Hematopoietic multipotent progenitor cell treated with erythropoietin and hydrocortisone succinate and interleukin-3 and kit ligand, for 4 days (in vitro differentiated cells): ENCODE measurements around the gene CS.
"Not testable (repeated sequence)": the region's sequence is repeated elsewhere in the genome, so short reads cannot be mapped to it uniquely, and the experiment has no call there.

Experiments
- DNase-seq: peaks from one replicate; pipeline ENCODE4 v3.0.0-alpha.2; 2015

The CS gene

DNA sequence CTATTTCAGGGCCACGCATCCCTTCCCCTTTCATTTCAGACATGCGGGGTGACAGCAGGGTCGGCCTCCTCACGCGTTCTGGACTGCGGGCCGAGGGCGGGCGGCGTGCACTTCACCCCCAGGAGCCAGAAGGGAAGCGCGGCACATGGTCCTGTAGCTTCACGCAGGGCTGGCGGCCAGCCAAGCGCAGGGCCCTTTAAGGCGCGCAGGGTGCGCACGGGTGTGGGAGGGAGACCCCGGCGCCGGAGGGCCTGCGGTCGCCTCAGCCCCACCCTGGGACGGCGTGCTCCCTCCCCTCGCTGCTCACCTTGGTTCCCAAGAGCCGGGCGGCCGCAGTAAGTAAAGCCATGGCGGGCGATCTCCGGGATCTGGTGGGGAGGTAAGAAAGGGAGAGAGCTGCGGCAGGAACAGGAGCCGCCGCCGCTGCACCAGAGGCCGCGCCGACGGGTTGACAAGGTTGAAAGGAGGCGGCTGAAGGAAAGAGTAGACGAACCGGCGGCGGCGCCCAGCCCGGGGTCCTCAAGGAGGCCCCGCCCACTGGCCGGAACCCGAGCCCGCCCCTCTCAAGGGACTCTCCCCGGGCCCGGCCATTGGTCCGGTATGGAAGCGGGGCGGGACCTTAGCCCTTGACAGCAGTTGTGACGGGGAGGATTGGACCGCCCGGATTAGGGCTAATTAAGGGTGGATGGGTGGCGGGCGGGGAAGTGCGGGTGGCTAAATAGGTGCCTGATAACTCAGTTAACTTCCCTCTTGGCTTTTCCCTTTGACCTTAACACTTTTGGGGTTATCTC lies at the start of gene CS:
Gene CS (minus strand): TSS at position 478 of the 791 bp plus-strand sequence. CDS start 129 bp downstream, at position 349.
- peak; percentile 100 for DNase-seq

DNA sequence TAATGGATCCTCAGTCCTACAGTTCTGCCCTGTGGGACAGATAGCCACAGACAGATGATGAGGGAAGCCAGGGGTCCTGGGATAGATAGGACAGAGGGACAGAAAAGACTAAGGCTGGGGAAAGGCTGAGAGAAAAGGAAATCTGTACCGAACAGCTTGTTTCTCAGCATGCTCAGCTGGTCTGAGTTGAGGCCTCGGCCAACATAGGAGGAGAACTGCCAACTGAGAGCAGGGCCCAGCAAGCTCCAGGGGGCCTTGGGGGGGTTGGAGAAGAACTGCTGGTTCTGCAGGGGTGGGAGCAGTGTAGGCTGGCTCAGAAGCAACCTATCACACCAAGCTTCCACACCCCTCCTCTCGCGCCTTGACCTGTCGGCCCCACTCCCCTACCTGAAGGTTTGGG lies 48.6 kb upstream of the CS start:
- DNase-seq, result no peak

DNA sequence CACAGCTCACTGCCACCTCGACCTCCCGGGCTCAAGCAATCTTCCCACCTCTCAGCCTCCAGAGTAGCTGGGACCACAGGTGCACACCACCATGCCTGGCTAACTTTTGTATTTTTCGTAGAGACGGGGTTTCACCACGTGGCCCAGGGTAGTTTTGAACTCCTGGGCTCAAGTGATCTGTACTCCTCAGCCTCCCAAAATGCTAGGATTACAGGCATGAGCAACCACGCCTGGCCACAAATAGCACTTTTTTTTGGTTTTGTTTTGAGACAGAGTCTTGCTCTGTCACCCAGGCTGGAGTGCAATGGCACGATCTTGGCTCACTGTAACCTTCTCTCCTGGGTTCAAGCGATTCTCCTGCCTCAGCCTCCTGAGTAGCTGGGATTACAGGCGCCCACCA lies 47.1 kb upstream of the CS start:
- DNase-seq, result not testable (repeated sequence)

DNA sequence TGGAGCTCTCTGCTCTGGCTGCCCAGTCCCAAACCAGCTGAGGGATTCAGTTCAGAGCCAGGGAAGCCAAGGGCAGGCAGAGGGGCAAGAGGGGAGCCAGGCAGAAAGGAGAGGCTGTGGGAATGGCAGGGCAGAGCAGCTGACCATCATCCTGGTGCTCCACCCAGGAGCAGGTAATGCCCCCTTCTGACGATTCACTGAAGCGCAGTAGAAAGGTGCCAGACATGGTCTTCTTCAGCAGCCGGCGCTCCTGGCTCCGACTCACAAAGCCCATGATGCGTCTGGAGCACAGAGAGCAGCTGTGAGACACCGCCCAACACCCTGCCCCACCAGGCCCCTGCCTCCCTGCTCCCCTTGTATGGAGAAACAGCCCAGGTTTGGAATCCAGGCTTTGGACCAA lies 46.5 kb upstream of the CS start:
- DNase-seq, result no peak

DNA sequence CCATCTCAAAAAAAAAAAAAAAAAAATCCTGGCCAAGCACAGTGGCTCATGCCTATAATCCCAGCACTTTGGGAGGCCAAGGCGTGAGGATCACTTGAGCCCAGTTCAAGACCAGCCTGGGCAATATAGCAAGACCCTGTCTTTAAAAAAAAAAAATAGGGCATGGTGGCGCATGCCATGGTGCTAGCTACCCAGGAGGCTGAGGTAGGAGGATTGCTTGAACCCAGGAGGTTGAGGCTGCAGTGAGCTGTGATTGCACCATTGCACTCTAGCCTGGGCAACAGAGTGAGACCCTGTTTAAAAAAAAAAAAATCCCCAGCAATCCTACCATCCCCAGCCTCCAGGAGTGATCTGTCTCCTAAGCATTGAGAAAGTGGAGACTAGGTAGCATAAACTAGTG lies 42.2 kb upstream of the CS start:
- not testable (repeated sequence) for DNase-seq

DNA sequence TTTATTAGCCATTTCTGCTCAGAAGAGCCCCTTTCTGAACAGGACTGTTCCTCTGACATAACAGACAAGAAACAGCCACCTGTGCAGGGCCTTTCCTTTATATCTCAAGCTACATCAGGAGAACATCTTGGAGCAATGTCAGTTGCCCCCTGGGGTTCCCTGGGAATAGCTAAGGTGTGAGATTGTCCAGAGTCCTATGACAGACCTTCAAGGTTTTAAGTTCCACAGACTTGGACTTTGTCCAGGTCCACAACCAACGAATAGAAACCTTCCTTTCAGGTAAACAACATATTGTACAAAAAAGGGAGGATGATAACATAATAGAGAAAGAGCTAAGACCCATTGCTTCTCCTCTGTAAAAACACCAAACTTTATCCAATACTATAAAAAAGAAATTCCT lies 41.5 kb upstream of the CS start:
- DNase-seq, result no peak

DNA sequence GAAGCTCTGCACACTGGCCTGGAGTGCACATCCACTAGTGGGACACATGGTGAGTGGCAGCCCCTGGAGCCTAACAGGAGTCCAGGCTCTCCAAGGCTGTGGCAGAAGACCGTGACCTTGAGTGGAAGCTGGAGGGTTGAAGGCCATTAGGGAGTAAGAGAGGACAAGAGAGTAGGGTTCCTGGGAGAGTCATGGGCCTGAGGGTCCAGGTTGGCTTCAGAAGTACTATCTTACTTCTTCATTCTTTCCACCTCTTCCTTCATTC lies 39.0 kb upstream of the CS start:
- DNase-seq, result no peak

DNA sequence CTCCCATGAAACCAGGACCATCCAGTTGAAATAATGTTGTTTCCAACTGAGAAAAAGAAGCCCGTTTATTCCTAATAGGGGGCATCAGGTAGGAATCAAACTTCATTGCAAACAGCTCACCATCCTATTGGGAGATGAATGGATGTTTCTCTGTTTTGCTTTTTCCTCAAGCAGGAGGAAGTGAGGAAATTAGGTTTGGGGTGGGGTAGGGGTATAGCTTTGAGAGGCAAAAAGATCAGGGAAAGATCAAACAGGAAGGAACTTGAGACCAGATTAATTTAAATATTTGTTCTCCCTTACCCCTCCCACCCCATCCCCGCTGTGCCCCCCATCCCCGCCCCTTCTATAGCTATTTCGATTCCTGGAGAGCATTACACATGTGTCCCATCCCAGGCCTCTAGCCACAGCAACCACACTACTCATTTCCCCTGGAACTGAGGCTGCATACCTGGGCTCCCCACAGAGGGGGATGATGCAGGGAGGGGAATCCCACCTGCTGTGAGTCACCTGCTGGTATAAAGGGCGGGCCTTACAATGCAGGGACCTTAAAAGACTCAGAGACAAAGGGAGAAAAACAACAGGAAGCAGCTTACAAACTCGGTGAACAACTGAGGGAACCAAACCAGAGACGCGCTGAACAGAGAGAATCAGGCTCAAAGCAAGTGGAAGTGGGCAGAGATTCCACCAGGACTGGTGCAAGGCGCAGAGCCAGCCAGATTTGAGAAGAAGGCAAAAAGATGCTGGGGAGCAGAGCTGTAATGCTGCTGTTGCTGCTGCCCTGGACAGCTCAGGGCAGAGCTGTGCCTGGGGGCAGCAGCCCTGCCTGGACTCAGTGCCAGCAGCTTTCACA lies 38.4 kb upstream of the CS start, which contains the start of gene IL23A:
Gene IL23A (plus strand): TSS at position 577 of the 850 bp plus-strand sequence. CDS start 161 bp downstream, at position 738.
- no peak for DNase-seq

DNA sequence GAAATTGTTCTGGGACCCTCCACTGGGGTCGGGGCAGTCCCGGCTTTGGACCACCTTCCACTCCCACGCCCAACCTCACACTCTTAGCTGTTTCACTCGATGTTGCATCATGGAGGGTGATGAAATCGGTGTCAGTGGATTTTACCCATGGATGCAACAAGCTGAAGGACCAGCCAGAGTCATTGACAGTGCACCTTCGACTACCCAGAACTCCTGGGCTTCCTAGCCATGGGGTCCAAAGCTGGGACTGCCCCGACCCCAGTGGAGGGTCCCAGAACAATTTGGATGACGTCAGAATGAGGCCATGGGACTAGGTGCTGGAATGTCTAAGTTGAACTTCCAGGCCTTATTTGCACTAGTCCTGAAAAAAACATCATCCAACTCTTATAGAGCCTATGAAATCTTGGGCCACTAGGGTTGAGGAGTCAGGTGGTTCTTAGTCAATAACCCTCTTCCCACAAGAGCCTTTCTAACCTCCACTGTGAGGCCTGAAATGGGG lies 37.7 kb upstream of the CS start:
- DNase-seq, result no peak

DNA sequence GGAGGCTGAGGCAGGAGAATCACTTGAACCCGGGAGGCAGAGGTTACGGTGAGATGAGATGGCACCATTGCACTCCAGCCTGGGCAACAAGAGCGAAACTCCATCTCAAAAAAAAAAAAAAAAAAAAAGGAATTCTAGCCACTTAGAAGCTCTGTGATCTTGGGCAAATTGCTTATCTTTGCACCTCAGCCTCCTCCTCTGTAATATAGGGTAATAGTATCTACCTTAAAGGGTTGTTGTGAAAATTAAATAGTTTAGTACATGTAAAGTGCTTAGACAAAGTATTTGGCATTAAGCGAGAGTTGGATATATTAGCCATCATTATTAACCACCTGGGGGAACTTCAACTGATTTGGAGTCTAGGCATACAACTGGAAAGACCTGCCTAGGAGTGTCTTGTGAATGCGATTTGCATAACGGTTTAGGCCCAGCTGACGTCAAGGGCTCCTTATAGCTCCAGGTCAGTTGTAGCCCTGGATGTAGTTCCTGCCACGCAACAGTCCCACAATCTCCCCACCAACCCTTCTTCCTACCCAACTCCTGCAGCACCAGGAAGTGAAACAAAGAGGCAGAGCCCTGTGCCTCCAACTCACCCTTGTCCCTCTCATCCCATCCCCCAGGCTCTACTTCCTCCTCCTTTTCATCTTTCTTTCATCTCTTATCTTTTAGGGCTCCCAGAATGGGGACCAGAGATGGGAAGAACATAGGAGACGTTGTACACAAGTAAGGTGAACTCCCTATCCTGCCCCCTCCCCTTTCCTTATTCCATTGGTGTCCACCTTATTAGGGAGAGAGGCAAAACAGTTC lies 36.4 kb upstream of the CS start:
- DNase-seq, result no peak

DNA sequence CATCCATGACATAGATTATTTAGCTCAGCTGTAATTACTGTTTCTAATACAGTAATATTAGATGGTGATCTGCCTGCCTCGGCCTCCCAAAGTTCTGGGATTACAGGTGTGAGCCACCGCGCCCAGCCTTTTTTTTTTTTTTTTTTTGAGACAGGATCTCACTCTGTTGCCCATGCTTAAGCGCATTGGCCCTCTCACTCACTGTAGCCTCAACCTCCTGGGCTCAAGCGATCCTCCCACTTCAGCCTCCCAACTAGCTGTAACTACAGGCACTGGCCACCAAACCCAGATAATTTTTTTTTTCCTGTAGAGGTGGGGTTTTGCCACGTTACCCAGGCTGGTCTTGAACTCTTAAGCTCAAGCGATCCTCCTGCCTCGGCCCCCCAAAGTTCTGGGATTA lies 35.4 kb upstream of the CS start:
- not testable (repeated sequence) for DNase-seq

DNA sequence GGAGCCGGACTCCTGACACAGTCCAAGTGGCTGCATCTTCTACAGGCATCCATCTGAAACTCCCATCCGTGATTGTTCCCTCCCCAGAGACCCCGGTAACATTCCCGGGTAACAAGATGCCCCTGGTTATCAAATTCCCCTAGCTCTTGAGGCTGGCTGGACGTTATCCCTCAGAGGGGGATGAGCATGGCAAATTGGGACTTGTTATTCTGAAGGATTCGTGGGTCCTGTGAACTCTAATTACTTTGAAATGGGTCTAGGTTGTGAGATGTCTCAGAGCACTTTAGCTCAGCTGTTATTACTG lies 34.3 kb upstream of the CS start:
- no peak for DNase-seq

DNA sequence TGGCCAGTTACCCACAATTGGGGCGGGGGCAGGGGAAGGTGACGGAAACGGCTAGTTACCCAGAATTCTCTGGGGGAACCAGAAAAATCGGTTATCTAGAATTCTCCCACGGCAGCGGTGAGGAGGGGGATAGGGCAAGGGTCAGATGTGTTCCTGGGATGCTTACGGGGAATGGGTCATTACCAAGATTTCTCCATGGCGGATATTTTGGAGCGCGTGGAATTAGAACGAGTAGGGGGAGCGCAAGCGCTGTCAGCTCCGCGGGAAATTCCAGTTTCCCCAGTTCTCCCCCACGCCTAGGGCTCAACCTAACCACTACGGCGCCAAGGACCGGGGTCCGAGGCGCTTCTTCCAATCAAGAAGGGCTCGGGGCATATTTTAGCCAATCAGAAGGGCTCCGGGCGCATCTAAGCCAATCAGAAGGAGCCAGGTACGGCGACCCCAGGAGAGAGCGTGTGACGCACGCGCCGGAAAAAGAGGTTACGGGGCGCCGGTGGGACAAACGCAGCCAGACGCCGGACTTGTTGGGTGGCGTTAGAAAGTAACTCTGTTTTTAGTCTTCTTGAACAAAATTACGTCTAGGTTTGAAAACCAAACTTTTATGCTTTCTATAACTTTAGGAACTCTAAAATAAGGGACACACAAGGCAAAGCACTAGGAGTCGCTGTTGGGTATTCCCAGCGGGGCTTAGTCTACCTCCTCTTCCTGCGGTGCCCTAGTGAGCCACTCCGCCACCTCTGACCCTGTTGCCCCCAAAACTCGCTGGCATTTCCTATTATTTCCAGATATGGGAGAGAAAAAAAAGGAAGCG lies 33.8 kb upstream of the CS start, which contains the start of gene PAN2:
Gene PAN2 (minus strand): TSS at position 322 of the 811 bp plus-strand sequence. CDS start 906 bp downstream, outside the sequence.
- peak; percentile 100 for DNase-seq

DNA sequence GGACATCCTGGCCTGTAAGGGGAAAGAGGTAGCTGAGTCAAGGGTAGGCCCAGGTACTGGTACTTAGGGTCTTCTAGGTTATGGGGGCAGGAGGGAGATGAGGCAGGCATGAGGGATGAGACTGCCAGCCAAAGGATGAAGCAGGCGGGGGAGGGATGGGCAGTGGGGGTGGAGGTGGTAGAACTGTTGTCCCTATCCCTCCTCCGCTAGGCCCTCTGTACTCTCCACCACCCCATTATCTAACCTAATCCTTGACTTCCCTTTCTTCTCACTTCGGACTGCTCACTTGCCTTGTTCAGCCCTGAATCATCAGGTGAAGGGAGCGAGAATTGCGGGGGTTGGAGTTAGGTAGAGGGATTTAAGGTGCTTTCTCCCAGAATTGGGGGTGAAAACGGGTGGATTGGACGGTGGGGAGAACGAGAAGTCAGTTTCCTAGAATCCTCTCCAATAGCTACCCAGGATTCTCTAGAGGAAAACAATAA lies 33.1 kb upstream of the CS start:
- no peak for DNase-seq

DNA sequence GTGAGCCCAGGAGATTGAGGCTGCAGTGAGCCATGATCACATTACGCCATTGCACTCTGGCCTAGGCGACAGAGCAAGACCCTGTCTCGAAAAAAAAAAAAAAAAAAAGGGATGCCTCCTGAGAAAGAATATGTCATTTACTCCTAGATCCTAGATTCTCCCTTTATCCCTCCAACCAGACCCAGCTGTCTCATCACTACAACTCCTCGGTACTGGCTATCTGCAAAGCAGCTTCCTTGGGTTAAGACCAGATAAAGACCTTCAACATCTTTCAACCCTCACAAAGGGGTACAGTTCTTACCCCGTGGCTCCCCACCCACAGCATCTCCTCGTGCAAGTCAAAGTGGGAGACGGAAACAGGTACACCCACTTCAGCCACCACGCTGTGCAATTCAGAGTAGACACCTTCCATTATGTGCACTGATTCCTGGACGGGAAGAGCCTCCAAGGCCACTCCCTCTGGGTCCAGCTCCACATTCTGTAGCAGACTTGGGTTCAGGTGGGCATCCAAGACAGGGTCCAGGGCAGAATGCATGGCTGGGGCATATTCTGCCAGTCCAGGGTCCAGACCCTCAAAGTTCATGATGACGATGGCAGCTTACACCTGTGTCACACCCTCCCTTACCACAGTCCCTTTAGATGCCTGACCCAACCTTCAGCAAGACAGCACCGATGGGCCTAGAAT lies 32.5 kb upstream of the CS start:
- DNase-seq, result no peak

DNA sequence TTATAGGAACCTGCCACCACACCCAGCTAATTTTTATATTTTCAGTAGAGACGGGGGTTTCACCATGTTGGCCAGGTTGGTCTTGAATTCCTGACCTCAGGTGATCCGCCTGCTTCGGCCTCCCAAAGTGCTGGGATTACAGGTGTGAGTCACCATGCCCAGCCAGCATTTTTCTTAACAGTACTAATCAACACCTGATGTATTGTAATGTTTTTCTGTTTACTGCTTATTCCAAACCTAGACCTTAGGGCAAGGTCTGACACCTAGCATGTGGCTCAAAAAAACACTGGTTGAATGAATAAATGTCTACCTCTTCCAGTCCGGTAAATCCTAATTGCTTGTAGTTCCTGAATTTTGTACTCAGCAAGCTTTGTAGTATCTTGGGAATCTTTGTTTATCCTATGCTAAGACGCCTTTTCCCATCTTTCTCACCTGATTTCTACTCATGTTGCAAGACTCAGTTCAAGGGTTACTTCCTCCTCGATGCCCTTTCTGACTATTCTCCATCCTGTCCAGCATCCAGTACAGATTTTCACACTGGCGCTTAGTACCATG lies 30.9 kb upstream of the CS start:
- DNase-seq, result no peak

DNA sequence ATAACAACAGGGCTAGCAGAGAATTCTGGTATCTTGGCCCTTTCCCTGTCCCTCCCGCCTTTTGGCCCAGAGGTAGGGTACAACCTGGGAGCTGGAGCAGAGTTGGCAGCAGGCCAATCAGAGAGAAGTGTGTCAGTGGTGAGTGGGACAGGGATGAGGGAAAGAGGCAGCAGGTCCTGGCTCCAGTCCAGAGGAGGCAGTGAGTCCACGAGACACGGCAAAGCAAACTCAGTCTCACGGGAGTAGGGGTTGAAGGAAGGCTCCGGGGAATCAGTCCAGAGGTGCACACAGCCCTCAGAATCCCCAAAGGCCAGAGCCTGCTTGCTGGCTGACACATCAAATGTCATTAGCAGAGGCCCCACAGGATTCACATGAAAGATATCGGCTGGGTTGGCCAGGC lies 26.4 kb upstream of the CS start:
- no peak for DNase-seq

DNA sequence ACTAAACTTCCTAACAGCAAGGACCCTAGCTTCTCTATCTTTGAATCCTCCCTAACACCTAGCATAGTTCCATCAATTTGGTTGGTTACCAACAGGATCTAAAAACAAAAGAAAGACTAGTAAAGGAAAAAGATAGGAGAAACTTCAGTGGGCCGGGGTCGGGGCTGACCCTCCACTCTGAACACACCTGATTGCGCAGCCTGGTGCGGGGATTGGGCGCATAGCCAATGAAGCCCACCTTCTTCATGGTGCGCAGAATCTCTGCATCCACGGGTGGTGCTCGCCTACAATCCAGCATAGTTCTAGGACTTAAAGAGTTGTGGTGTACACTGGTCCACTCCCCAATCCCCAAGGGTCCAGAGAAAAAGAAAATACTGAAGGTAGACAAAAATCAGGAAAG lies 26.0 kb upstream of the CS start:
- DNase-seq, result no peak

DNA sequence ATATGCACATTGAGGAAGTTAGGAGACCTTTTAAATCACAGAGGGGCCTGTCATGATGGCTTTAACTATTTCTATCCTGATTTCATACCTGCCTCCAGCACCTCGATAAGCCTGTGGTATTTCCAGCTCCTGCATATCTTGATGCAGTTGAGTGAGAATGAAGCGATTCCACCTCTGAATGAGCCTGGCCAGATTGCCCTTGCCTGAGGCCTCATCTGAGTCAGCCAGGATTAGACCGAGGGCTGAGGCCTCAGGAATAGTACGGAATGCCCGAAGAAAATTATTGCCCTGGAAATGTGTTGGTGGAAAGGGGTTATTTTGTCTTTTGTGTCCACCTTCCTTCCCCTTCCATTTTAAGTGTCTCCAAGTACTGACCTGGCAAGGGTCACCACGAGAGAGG lies 24.1 kb upstream of the CS start:
- DNase-seq, result no peak

DNA sequence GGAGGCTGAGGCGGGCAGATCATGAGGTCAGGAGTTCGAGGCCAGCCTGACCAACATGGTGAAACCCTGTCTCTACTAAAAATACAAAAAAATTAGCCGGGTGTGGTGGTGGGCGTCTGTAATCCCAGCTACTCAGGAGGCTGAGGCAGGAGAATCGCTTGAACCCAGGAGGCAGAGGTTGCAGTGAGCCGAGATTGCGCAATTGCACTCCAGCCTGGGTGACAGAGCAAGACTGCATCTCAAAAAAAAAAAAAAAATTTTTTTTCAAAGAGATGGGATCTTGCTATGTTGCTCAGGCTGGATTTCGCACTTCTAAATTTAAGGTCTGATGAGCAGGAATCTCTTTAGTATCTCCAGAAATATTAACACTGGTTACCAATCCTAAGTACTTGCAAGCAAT lies 21.5 kb upstream of the CS start:
- not testable (repeated sequence) for DNase-seq

DNA sequence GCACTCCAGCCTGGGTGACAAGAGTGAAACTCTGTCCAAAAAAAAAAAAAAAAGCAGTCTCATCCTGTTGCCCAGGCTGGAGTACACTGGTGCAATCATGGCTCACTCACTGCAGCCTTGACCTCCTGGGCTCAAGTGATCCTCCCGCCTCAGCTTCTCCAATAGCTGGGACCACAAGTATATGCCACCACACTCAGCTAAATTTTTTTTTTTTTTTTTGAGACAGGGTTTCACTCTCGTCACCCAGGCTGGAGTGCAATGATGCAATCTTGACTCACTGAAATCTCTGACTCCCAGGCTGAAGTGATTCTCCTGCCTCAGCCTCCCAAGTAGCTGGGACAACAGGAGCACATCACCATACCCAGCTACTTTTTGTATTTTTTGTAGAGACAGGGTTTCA lies 20.9 kb upstream of the CS start:
- DNase-seq, result no peak
